Measurements from ENCODE around the gene S100A3. TPM values are rescaled to one million over a fixed set of nuclear protein-coding genes. Genes with fewer than 3 reads are reported as not detected.
"Not testable (repeated sequence)": the region's sequence is repeated elsewhere in the genome, so short reads cannot be mapped to it uniquely, and the experiment has no call there.

S100A3 gene
- total RNA-seq, 1 donor from 2014 or later: not detected

DNA sequence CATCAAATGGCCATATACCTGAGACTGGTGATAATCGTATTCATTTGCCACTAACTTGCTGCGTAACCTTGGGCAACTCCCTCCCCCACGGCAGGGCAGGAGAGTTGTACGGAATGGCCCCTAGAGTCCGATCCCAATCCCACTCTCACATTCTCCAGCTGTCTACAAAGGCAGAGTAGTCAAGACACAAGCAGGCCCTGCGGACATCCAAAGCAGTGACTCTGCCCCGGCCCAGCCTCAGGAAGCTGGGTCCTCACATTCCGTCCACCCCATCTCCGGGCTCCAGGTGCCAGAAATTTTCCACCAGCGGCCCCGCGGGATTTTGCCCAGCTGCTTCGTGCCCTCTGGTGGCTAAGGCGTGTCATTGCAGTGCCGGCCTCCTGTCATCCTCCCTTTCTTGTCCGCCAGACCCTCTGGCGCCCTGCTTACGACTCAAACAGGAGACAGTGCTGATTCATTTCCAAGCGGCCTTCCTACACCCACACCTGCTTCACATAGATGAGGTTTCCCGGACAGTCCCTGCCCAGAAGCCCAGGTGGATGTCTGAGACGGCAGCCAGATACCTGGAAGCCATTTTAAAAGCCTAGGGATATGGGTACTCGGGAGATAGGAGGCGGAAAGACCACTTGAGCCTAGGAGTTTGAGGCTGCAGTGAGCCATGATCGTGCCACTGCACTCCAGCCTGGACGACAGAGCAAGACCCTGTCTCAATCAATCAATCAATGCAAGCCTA is 19.5 kb upstream of the S100A3 start:
- DNase-seq: peak; percentile 64

DNA sequence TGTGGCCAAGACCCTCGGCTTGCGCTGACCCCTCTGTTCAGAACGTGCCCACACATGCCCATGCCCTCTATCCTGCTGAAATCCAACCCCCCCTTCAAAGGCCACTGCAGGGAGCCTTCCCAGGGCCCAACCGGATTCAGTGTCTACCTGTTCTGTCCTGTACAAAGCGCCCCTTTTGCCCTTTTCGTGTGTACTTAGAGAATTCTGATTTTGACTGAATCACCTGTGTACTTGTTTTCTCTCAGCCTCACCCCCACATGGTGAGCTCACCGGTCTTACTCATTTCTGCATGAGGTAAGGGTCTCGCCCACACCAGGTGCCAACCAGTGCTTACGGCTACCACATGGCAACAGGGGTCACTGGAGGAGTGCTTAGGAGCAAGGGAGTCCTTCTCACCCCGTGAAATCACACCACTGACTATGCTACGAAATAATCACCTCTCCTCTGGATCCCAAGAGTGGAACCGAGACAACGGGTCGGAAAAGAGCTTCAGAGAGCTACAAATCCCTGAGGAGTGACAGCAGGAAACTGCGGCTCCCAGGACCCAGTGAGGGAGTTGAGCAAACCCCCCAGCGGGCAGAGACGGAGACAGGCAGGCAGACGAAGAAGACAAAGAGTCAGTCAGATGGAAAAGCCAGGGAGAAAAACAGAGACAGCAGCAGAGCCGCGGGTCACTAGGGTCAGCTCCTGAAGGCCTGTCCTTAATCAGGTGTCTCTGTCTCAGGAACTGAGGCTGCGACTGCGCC is 18.7 kb upstream of the S100A3 start:
- no peak for DNase-seq

DNA sequence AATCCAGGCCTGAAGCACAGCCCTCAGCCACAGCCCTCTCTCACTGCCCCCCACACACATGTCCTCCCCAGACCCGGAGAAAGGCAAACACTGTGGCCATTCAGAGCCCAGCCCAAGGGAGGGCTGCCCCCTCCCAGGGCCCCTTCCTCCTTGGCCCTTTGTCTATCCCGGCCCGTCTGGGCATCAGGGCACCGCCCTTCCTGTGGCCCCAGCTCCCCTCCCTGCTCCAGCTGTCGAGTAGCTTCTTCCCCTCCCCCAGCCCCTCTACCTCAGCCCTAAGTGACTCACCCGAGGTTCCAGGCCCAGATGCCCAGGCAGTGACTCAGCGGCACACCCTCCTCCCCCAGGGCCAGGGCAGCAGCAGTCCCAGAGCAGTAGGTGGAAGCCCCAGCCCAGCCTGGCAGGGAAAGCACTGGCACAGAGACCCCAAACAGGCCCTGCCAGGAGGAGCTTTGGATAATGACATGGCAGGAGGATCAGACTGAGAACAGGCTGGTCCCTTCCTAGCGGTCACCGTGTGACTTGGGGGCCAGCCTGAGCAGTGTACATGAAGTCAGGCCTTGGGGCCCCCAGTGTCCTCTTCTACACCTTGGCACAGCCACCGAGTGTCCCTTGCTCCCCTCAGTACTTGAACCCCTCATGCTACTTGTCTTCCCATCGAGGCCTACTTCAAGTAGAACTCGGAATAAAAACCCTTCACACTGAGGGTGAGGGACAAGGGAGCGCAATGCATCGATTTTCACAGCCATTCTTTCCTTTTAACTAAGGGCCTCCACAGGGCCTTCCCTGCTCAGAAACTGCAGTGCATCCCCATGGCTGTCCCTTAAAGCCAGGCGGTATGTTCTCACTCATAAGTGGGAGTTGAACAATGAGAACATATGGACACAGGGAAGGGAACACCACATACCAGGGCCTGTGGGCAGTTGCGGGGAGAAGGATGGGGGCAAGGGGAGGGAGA is 17.6 kb upstream of the S100A3 start:
- DNase-seq: peak; percentile 73

DNA sequence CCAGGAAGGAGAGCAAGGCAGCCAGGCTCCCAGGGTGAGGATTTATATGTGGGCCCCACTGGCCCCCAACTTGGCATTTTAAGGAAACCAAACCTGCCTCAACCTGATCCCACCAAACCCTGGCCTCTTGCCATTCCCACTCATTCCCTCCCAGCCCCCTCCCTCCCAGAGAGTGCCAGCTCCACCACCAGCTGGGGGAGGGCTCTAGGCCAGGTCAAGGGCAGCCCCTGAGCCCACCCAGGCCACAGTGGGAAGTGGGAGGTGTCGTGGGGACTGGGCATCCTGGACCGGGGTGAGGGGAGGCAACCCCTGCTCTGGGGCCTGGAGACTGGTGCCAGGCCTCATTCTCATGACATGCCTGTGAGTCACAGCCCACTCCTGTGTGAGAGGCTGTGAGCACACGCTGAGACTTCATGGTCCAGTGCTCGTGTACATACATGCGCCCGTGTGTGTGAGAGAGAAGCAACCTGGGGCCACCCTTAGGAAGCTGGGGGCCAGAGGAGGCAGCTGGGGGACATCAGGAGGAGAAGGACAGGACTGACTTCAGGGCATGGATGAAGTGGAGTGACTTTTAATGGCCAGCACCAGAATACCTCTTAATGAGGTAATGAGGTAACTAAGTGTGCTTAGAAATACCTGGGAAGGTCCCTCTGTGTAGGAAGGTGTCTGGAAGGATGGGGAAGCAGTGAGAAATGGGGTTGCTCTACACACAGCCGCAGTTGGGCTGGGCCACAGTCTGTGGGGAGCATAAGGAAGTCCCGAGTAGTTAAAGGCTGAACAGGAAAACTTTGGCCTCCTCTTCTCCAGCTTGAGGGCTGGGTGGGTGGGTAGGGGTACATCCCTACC is 16.7 kb upstream of the S100A3 start, which contains the start of gene S100A2:
Gene S100A2, minus strand, starts transcription at position 316 of the 846 bp plus-strand sequence. CDS start 1,967 bp downstream, outside the sequence.
- no peak for DNase-seq

DNA sequence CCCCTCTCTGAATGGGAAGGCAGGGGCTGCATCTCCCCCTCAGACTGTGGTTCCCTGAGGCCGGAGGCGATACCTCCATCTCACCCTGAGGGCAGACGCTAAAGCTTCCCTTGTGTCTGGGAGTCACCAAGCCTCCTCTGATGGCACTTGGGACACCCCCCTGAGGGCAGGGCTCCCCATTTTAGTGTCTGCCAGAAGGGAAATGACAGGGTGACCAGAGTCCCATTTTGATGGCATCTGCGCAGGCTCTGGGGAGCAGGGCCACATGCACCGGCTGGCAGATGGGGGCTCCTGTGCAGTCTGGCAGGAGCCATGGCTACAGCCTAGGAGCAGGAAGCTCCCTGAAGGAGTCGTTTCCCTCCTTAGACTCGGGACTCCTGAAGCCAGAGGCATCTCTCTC is 14.9 kb upstream of the S100A3 start:
- no peak for DNase-seq

DNA sequence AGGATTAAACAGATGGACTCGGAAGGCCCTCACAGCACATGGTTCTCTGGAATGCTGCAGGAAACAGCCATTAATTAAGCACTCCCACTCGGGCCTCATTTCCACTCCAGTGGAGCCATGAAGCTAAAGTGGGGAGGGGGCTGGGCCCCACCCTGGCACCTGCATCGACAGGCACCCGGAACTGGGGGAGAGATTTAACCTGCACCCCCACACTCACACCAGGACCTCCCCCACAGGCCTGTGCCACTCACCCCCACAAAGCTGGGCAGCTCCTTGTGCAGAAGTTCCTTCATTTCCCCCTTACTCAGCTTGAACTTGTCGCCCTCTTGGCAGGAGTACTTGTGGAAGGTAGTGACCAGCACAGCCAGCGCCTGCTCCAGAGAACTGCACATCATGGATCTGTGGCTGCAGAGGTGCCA is 14.4 kb upstream of the S100A3 start:
- DNase-seq: no peak

DNA sequence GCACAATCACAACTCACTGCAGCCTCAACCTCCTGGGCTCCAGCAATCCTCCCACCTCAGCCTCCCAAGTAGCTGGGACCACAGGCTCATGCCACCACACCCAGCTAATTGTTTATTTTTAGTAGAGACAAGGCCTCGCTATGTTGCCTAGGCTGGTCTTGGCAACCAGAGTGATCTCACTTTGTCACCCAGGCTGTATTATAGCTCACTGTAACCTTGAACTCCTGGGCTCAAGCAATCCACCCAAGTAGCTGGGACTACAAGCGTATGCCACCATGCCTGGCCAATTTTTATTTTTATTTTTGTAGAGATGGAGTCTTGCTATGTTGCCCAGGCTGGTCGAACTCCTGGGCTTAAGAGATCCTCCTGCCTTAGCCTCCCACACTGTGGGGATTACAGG is 13.0 kb upstream of the S100A3 start:
- not testable (repeated sequence) for DNase-seq

DNA sequence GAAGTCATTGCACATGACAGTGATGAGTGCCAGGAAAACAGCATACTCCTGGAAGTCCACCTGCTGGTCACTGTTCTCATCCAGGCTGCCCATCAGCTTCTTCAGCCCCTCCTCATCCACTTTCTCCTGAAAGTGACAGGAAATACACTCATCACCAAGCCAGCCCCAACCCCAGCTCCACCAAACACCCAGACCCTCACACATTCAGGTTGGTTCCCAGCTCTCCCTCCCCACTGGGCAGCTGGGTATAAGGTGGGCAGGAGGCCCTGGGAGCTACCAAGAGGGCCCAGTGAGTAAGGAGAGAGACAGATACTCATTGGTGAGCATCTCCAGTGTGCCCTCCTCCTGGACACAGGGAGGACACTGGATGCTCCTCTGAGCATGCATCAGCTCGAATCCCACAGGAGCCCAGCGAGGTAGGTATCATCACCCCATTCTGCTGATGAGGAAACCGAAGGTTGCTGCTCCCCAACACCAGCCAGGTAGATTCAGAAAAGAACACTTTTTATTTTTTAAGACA is 12.5 kb upstream of the S100A3 start:
- no peak for DNase-seq

DNA sequence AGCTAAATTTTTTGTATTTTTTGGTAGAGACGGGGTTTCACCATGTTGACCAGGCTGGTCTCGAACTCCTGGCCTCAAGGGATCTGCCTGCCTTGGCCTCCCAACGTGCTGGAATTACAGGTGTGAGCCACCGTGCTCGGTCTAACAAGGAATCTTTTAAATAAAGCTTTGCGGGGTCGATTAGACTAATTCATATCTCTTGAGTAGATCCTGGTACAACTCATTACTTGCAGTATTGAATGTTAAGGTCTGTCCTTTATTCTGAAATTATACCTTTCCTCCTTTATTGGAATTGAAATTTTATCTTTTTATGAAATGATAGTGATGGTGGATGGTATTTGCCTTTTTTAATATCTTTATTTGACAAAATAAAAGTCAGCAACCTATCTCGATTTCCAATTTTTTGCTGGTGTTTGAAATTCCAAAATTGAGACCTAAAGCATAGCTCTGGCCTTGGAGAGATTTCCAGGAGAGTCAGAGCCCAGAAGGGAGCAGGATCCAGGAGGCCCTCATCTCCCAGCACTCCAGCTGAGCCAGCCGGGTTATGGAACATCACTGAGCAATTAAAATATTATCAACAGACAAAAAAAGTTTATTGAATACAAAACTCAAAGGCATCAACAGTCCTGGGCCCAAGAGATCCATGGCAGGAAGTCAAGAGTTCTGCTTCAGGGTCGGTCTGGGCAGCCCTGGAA is 11.9 kb upstream of the S100A3 start:
- no peak for DNase-seq

DNA sequence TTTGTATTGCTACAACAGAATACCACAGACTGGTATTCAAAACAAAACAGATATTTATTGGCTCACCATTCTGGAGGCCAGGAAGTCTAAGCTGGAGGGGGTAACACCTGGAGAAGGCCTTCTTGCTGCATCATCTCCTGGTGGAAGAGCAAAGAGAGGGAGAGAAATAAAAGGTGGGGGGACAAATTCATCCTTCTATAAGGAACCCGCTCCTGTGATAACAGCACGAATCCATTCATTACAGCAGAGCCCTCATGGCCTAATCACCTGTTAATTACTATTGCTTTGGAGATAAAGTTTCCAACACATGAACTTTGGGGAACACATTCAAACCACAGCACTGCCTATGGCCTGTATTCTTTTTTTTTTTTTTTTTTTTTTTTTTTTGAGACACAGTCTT is 11.2 kb upstream of the S100A3 start:
- no peak for DNase-seq

DNA sequence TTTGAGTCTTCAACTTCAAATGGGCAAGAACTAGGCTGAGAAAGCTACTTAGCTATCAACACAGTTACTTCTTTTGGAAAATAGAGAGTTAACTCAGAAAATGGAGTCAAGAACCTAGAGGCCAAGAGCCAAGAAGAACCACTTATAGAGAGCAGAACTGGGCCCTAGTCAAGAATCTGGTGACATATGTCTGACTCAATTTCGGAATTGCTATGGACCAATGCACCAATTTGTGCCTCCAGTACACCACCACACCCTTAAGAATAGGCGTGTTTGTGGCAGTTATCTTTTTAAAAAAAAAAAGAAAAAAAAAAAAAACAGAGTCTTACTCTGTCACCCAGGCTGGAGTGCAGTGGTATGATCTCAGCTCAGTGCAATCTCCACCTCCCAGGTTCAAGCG is 8.8 kb upstream of the S100A3 start:
- DNase-seq: no peak

DNA sequence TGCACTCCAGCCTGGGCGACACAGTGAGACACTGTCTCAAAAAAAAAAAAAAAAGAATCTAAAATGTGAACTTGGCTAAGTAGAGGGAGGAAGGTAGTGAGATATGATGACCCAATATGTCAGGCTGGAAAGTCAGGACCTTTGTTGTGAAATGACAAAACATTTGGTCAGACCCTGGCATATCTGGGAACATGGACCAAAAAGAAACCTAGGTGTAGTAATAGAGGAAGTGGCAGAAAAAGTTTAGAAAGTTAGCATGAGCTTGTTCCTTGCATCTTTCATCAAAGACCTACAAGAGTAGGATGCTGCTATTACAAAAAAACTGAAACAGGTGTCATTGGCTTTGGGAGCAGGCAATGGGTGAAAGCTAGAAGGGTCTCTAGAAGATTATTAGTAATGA is 7.3 kb upstream of the S100A3 start:
- DNase-seq: no peak

DNA sequence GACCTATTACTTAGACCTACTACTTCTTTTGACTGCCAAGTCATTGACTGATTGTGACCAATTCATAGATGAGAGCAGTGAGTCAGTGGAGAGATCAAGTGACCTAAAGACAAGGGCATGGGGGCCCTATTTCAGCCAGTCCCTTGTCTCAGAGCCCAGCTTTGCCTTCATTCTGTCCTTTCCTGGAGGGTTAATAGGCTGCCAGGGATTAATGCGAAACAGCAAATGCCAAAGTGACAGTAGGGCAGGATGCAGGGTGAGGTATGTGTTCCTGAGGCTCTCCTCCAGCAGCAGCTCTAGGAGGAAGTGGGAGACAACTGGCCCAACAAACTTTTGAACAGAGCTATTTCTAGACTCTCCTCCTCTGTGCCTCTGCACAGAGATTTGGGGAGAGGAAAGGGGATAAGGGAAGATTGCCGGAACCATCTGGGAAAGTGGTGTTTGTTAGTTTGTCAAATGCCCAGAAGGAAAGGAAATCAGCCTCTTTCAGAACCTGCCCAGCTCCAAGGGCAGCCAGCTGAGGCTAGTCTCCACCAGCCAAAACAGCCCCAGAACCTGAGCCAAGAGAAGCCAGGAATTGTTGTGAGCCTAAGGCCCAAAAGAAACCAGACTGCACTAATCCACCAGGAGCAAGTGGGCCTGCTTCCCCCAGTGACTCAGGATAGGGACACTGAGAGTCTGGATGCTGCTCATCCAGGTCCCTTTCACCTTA is 4.9 kb upstream of the S100A3 start:
- no peak for DNase-seq

DNA sequence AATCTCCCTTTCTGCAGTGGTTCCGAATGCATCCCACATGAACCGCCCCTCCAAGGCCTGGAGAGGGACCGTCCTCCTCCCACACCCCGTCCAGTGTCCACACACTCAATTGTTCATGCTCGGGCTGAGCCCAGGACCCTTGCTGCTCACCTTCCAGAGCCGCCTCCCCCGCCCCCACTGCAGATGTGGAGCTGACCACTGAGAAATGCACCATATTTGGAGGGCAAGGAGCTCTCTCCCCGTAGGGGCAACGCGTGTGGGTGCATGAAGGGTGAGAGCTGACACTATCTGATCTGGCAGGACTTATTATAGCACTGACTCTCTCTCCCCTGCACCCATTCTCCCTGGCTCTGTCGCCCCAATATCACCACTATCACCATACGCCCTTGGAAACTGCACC is 4.0 kb upstream of the S100A3 start:
- DNase-seq: no peak

DNA sequence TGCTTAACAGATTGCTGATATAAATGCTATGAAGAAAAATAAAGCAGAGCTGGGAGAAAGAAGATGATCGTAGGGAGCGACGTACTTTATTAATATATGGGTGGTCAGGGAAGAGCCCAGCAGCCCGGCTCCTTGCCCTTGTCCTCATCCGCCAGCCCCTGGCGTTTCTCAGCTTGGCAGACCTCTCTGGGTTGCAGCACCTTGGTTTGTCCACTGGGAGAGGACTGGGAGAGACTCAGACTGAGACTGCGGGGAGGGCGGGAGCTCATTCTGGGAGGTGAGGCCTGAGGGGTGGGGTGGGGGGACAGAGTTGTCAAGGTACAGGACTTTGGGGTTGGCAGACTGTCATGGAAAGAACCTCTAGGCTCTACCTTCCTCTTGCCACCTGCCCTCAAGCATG is 3.3 kb upstream of the S100A3 start:
- no peak for DNase-seq

DNA sequence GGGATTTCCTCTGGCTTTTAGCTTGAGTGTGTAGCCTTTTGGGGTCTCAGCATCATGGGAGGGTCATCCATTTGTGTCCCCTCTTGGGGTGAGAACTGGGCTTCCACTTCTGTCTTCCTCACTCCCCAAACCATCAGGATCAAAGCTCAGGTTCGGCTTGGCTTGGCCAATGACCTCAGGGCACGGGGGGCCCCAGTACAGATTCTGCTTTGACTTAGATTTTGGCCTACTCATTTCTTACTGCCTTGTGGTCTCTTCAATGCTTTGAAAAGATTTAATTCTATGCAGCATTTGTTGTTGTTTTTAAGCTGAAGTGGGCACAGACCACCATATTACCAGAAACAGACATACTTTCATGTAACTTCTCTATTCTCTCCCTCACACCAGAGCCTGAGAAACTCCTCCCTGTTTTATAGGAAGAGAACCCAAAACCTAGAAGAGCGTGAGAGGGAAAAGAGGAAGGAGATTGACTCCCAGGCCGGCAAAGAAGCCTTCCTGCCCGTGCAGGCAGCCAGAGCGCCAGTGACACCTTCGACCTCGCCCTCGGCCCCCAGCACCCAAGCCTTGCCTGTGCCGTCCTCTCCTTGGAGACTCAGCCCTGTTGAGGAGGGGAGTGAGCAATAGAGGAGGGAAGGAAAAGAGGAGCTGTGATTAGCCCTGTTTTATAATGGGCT is 1.9 kb upstream of the S100A3 start:
- DNase-seq: no peak

DNA sequence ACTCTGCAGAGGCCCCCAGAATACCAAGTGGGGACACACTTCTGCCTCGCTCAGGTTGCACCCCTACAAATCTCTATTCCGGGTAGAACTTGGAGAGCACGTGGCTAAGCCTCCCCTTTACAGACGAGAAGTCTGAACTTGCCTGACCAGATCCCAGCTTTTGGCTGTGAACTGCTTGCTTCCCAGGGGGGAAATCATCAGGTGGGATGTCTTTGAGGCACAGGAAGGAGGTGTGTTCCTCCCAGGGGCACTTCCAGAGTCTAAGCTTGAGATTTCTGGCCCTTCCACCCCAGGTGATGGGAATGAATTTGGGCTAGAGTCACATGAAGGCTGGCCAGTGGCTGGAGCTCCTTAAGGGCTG is 1.3 kb upstream of the S100A3 start:
- no peak for DNase-seq

DNA sequence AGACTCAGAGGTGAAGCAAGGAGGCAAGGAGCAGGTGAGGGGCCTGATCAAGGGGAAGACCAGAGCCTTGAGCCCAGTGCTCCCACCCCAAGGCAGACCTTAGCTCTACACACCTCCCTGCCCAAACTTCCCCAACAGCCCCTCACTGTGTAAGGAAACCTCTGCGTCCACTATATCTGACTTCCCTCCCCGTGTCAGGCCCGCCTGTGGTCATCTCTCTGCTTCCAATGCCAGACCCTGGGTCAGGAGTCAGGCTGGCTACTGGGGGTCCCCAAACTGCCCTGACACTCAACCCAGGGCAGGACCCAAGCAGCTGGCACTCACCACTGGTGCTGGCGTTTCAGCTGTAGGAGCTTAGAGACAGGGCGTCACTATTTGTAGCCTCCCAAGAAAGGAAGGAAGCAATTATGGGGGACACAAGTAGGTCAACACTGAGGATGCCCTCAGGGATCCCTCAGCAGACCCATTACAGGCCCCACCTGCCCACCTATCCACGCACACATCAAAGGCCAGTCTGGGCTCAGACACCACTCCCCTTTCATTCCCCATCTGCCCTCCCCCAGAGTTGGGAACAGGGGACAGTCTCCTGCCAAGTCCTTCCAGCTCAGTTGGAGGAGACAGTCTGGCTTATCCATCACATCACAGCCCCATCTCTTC is 811 bp upstream of the S100A3 start:
- DNase-seq: no peak
